Activated CD4-positive, CD25-positive, alpha-beta regulatory T cell treated with anti-CD3 and anti-CD28 coated beads, Interleukin-2, amount 50 U/mL, for 72 hours (primary cell): Measurements from ENCODE around the gene PROM1.

Source experiments
- DNase-seq: peaks from one replicate; pipeline ENCODE4 v3.0.0; 2021

The PROM1 gene

DNA sequence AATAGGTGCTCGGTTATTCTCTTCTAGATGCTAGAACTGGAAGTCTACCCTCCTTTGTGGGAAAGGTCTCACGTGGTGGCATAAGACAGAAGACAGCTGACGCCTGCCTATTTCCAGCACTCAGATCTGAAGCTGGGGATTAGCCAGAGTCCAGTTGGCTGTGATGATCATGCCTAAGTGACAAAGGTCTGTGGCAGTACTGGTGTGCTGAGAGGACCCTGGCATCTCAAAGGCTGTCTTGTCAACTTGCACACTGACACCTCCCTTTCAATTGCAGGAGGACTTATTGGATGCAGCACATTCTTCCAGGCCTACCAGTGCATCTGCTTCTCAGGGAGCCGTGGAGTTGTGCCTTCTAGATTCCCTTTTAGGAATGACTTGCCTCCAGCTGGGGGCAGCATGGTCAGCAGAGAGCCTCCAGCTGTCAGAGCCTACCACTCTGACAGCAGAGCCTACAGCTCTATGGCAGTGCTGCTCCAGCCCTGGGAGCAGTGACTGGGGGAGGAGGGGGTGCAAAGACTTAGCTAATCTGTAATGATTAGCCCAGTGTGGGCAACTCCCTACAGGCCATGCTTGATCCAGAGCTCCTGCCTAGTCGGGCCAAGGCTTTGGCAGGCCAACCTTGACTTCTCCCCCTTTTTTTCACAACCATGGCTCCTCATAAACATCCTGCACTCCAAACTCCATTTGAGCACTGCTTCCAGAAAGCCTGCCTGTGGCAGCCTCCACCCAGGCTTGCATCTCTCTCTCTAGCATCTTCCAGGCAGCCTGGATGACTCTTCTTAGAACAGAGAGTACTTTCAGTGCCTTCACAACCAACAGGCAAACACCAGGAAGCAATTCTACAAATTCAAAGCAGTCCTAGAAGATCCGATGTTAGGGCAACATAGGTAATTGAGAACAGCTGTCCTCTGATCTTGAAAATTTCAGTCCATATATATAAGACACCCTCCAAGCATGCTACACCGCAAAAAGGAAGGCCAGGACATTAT lies 107.1 kb downstream of the PROM1 start:
- no peak for DNase-seq

DNA sequence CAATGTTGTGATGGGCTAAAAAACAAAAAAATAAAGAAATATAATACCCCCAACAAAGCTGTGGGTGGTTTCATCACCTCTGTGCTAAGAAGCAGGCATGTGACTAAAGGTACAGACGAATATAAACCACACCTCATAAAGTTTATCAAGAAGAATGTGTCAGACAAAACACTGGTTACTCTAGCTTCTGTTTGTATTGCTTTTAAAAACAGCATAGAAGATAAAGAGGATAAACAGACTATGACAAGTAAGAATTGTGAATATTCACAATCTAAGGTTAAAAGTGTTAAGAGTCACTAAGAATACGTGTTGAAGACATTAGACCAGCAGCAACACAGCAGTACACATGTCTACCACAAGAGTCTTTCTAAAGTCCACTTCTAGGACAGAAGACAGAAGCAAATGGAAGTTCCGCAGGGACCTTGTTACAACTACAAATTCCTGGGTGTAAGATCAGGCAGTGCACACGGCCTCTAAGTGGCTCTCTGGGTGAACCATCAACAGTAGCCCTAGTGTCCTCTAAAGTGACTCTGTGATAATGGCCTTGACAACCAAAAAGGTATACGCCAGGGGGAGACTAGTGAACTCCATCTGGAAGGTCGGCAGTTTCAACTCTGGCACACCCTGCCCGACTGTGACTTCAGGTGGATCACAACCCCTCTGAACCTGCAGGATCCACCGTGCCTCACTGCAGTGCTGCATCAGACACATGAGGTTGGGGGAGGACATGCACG lies 112.6 kb downstream of the PROM1 start:
- no peak for DNase-seq

DNA sequence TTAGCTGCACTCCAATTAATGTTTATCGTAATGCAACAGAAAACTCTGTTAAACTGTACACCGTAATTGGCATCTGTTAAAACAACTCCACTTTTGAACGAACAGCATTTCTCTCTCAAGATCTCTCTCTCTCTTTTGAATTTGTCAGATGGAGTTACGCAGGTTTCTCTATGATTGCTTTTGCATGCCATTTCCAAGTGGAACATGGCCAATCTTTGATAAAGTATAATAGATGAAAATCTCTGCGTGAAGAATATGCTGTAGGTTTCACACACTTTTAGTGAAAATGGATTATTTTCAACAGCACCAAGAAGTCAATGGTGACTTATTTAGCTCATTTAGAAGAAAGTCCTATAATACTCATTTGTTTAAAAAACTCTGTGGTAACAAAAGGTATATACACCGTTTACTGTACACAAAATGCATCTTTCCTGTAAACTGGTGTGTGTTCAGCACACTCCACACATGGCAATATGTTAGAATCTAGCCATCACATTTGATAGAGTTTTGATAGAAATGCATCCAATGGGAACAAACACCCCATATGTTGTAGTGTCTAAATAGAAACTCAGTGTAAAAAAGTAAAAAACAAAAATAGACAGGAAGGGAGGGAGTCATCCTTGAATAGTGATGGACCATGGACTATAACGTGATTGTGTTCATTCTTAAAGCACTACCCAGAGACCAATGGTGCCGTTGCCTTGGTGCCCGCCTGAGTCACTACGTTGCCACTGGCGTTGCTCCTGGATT lies 115.1 kb downstream of the PROM1 start:
- DNase-seq, result no peak

DNA sequence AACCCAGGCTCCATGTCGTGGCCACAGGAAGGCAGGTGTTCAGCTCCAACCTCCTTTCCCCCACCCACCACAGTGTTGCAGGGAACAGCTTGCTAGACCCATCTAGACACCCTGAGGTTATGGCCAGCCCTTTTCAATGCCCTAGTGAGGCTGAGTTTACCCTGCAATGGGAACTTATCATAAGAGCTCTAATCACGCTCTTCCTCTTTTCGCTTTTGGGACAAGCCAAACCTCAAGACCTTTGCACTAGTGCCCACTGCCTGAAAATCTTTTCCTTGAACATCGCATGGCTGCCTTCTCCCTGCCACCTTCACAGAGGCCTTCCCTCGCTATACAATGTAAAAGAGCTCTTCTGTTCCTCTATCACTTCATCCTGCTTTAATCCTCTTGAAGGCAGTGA lies 118.5 kb downstream of the PROM1 start:
- DNase-seq, result no peak

DNA sequence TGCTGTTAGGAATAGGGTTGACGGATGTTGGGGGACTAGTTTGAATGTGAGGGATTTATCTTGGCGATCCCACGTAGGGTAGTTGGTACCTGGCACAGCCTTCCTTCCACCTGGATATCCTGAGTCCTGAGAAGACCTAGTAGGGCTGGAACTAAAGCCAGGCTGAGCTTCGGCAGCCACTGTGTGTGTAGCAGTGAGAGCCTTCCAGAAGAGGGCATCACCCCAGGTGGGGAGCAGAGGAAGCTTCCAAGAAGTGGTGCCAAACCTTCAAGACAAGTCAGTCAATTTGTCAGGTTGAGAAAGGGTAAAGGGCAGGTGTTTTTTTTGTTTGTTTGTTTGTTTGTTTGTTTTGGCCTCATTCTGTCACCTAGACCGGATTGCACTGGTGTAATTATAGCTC lies 119.7 kb downstream of the PROM1 start:
- no peak for DNase-seq

DNA sequence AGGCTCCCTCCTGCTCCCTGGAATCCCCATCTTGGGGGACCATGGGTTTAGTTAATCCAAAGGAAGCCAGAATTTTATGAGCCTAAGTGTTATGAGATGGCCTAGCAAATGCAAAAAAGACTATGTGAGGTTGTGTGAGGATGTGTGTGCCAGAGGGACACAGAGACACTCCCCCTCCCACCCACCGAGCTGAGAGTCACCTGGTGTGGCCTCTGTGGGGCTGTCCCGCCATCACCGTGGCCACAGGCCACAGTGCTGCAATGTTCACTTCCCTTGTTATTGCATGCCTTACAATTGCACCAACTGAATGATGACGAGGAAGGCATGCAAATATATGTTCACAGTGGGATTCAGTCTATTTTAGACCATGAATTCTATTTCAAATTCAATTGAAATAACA lies 120.2 kb downstream of the PROM1 start:
- peak; percentile 44 for DNase-seq

DNA sequence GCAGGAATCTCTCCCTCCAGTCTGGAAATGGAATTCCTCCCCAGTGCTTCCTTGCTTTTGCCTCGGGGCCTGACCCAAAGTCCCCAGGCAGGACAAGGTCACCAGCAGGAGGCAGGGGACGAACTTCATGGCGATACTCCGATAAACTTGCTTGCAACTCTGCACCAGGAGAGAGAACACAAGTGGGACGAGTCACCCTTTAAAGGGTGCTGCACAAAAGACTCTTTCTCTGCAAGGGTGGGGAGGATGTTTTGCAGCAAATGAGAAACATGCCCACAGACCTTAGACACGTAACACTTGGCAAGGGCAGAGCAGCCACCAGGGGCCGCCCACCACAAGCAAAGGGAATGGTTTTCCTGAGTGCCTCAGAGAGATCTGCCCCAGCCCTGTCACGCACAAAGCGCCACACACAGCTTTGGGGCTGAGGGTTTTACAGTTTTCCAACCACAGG lies 120.8 kb downstream of the PROM1 start, which contains the start of gene FGFBP2:
Gene FGFBP2, minus strand, starts transcription at position 175 of the 451 bp plus-strand sequence. Its CDS starts 46 bp downstream, at position 129.
- DNase-seq, result no peak

DNA sequence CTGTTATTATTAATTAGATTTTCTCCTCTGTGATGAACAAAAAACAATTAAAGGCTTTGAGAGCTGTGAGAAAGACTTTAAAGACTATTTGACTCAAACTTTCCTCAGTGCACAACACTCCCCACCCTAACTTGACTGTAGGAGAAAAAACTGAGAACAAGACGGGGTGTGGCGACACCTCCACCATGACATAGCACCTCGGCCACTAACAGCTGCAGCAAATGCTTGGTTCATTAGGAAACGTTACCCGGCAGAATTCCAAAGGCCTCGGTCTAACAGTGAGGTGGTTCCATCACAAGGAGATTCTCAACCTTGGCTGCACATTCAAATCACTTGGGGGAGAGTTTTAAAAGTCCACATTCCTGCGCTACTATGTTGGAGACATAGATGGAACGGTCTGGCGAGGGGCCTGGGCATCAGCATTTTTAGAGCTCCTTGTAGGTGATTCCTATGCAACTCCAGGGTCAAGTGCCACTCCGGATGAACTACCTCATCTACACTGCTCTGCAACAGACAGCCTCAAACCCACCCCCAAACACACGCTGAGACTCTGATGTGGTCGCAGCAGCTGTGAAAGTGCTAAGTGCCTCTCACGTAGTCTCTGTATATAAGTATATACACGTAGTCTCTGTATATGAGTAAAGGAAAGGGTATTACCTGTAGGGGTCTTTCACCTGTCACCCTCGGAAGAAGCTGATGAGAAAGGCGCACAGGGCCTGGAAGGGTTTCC lies 121.9 kb downstream of the PROM1 start:
- DNase-seq, result no peak

DNA sequence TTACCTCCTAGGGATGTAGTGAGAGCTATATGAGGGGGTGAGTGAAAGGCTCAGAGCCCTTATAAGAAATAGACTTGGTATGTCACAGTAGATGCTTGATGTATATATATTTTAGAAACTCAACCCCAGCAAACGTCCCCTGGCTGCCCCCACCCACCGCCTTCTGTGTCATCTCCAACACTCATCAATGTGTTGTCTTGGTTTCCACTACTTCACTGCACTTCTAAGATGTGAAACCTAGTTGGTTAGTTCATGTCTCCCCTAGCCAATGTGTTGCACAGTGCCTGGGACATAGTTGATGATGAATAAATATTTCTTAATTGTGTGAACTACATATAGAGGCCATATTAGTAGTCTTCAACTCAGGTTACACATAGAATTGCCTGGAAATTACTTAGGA lies 125.3 kb downstream of the PROM1 start:
- DNase-seq, result no peak

DNA sequence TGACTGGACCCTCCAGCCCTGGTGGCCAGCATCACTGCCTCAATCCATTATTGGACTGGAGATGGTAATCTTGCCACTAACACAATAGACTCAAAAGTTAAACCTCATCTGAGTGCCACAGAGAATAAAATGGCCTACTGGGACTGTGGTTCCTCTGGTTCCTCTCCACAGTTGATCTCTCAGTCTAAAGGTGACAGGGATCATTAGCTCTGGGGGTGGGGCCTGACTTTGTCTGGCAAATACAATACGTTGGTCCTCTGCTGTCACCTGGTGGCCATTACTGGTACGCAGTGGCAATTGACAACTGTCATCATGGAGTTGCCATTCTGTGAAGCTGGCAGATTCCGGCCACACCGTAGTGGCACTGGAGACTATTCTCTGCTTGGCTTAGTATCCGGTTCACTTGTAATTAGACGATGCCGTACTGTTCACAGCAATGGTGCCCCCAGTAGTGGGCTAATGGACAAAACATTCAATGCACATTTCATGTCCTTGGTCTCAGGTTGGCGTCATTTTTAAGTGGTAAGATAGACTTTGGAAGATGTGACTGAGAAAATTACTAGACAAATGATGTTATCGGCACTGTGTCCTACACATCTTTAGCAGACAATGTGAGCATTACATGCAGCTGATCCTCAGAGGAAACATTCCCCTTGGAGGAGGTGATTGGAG lies 127.5 kb downstream of the PROM1 start:
- peak; percentile 77 for DNase-seq

DNA sequence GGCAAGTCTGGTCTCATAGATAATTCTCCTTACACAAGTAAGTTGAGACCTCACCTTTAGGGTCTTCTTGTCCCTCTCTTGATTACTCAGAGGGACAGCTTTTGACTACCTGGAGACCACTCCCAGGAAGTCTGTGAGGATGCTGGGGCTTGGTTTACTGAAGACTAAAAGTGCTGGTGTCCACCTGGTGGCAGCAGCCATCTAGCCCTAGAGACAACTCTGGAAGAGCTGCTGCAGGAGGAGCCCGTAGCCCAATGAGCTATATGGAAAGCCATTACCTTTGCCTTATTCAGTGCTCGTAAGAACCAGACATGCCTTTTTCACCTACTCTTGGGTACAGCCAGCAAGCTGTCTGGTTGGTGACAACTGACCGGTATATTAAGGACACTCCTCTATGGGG lies 128.2 kb downstream of the PROM1 start:
- no peak for DNase-seq

DNA sequence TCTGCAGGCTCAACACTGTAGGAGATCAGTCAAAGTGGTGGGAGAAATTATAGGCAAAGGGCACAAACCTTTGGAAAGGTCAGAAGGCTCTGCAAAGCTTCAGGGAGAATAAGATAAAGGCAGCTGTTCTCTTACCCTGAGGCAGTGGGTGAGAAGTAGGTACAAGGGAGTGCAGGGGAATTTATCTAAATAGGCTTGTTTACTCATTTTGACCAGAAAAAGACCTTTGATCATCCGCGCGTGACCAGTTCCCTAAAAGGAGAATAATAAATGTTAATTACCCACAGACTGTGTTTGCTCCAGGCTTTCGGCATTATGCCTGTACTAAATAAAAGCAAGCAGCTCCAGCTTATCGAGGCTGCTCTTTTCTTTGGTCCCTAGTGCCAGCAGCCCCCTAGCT lies 130.2 kb downstream of the PROM1 start:
- no peak for DNase-seq

DNA sequence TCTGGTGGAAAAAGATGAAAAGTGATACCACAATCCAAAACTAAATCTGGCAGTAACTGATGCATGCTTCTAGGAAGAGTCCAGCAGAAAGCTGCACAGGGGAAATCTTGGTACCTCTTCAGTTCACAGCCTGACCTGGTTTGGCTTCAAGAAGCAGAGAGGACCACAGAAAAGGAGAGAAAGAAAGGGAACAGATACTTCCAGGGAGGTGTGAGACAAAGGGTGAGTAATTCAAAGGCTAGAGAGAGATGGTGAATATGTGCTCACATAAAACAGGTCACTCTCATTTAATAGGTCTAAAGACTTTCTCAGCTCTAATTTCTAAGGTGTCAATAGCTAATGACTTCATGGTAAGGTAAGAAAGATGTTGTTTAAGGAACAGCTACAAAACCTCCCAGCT lies 132.0 kb downstream of the PROM1 start:
- DNase-seq, result no peak

DNA sequence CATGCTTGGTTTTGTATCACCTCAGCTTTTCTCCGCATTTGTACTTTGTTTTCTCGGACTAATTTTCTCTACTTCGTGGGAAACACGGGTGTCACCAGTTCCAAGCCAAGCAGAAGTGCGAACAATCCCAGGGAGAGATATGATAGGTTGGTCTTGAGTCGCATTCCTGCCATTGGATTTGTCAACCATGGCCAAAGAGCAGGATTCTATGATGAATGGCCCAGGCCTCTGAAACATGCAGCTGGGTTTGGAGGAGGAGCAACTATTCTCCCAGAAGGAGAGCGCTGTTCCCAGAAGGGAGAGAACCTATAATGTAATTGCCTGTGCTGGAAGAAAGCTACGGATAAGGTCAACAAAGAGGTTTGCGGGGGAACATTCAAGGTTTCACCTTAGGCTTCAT lies 135.0 kb downstream of the PROM1 start:
- DNase-seq, result no peak

DNA sequence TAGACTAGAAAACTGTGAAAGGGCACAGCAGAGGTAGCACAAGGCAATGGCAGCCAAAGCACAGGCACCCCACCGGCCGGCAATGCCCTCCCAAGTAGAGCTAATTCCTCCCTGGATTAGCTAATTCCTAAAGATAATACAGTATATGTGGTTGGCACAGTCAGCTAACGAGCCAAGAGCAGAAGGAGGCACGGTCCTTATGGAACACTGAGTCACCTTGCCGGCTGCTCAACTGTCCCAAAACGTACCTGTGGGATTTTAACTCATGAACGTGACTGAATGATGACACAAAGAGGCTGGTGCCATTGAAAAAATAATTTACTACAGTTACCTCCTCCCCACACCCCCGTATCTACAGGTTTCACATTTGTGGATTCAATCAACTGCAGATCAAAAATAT lies 136.1 kb downstream of the PROM1 start:
- no peak for DNase-seq

DNA sequence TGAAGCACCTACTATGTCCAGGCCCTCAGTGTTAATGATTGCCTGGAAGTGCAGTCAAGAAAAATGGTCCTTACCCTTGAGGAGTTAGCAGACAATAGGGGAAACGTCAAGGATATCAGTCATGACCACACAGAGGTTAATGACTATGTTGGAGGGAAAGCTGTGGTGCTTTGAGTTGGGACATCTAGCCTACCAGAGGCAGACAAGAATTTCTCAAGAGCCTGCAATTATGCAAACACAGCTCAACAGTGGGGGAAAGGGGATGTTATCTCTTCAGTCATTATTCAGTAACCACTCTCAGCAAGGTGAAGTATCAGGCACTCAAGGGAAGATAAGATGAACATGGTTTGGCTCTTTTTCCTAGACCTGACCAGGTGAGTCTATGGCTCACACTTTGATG lies 138.3 kb downstream of the PROM1 start:
- no peak for DNase-seq

DNA sequence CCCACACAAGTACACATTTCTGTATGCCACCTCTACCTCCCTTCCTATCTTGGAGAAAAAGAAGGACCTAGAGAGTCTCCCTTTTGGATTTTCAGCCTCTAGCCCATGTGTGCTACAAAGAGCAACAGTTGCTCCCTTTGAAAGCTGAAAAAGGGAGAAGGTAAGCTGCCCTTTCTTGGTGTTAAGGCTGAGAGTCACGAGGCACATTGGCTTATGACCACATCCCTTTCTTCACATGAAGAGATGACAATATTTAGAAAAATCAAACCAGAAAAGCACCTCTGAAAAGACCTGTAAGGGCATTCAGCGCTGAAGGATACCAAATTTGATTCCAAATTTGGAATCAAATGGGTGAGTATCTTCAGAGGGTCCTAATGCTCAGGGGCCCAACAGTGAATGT lies 138.9 kb downstream of the PROM1 start:
- no peak for DNase-seq

DNA sequence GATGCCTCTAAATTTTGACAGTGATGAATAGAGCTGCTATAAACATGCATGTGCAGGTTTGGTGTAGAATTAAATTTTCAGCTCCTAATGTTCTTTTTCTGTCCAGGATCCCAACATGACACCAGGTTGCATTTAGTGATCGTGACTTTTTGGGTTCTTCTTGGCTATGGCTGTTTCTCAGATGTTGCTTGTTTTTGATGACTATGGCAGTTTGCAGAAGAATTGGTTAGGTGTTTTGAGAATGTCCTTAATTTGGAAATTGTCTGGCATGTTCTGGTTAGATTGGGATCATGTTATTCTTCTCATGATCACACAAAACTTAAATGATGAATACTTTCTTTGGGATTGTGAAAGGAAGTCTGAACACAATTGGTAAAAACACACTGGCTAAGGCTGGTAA lies 141.5 kb downstream of the PROM1 start:
- DNase-seq, result no peak

DNA sequence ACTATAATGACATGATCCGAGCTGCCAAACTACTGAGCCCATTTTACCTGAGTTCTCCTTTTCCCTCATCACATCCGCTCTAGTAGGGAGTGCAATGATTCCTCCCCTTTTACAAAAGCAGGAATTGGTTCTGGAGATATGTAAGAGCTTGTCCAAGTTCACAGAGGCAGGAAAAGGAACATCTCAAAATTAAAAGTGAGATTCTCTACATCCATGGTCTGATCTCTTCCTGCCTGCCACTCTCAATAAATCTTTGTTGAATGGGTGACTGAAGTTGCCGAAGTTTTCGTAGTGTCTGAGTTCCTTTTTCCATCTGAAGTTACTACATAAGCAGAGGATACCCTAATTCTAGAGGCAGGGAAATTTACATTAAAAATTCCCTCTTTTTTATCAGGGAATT lies 145.2 kb downstream of the PROM1 start, which contains the start of gene FGFBP1:
Gene FGFBP1, minus strand, starts transcription at position 101 of the 400 bp plus-strand sequence. CDS start 2,108 bp downstream, outside the sequence.
- no peak for DNase-seq

DNA sequence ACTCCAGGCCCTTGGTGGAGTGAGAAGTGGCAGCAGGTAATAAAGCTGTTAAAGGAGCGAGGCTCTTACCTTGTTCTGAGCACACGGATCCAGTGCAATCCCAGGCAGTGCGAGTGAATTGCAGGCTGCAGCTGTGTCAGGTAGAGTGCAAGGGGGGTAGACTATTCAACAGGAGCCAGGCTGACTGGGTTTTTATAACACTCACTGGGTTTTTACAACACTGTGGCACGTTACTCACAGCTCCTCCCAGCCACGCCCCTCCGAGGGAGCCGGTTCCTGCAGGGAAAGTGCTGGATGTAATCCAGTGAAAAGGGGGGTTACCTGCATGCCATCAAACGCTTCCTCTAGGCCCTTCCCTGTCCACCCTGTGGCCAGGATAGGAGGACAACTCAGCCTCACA lies 145.6 kb downstream of the PROM1 start:
- DNase-seq, result no peak

DNA sequence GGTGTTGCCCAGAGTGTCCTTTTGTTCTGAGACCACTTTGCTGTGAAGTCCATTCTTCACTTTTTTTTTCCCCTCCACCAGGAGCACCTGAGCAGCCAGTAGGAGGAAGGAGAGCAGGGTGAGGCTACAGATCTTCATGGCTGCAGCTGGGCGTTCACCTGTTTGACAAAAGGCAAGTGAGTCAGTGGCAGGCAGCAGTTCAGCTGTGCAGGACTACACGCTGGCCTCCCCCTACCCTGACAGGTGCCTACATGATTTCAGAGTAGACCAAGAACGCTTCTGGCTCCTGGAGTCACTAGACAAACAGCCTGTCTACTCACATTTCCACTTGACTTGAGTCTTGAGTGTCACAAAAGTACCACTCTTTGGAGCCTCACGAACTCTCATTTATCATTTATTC lies 147.3 kb downstream of the PROM1 start:
- DNase-seq, result no peak
